HCT116 (cell line): ENCODE results near the gene NCOA6. TPM values are rescaled to one million over a fixed set of nuclear protein-coding genes. Genes with fewer than 3 reads are reported as not detected.

ENCODE experiments used
- ATAC-seq: fragments of 200-7000 bp; cut with Tn5 transposase; 2 replicates; pipeline ENCODE4 v1.9.1; 2020; ENCODE audit warnings: mild to moderate bottlenecking, moderate library complexity
- BruUV-seq: library from RNA; stranded (reverse); fragments of 400-500 nt; replicated peaks from 2 replicates; lab custom pipeline; 2021; lab: Mats Ljungman, UMichigan
- CTCF ChIA-PET: fragments of 300-600 bp; sonication (Branson Sonifier 250); formaldehyde crosslinking; loops from one replicate; lab custom pipeline; 2021; ENCODE audit warnings: antibody characterized with exemption; lab: Charles Lee
- POLR2A ChIA-PET: fragments of 300-600, 350-600 bp; sonication (Branson Sonifier 250); formaldehyde crosslinking; loops from one replicate; lab custom pipeline; 2021; ENCODE audit warnings: antibody characterized with exemption; lab: Charles Lee
- RAD21 ChIA-PET, 2 experiments: fragments of 300-600 bp; sonication (Branson Sonifier 250); formaldehyde crosslinking; loops; one replicate each; lab custom pipeline; 2023; ENCODE audit warnings: low total read pairs in 2 of 2; ENCODE audit not compliant: uncharacterized antibody in 2 of 2, unreplicated experiment in 2 of 2, low non-redundant PET in 1 of 2; lab: Charles Lee
- DNase-seq: peaks from one replicate; pipeline ENCODE4 v3.0.0-alpha.2; 2010; ENCODE audit warnings: low read depth, low spot score
- H2AFZ ChIP-seq: fragments of 200-600 bp; shearing (Covaris generic), sonication (generic); 2 replicates; pipeline ENCODE4 v1.6.1; 2017; ENCODE audit warnings: low read depth, mixed run types, mixed read lengths, antibody characterized with exemption, low read length; ENCODE audit not compliant: poor library complexity, severe bottlenecking
- H3K27ac ChIP-seq: 2 replicates; pipeline ENCODE4 v1.5.1; 2012; ENCODE audit warnings: low read depth, low read length
- H3K27me3 ChIP-seq: fragments of 200-600 bp; sonication (generic); 2 replicates; pipeline ENCODE4 v1.6.1; 2016; ENCODE audit warnings: mixed run types, low read length, mixed read lengths; ENCODE audit not compliant: insufficient read depth
- H3K36me3 ChIP-seq, 2 experiments: fragments of 200-500 bp in 1 of 2; fragments of 200-600 bp in 1 of 2; sonication (Bioruptor generic) in 1 of 2; sonication (generic) in 1 of 2; 2 replicates each; pipeline versions ENCODE4 v1.5.1 to v1.6.1; 2014 to 2016; ENCODE audit warnings: low read length in 2 of 2, inconsistent platforms in 1 of 2, mixed read lengths in 1 of 2, mixed run types in 1 of 2; ENCODE audit not compliant: insufficient read depth in 2 of 2, control insufficient read depth in 1 of 2
- H3K4me1 ChIP-seq, 2 experiments: fragments of 200-600 bp in 1 of 2; sonication (generic) in 1 of 2; 2 replicates each; pipeline versions ENCODE4 v1.5.1 to v1.6.1; 2012 to 2017; ENCODE audit warnings: low read length in 2 of 2, inconsistent platforms in 1 of 2, mild to moderate bottlenecking in 1 of 2, mixed read lengths in 1 of 2, mixed run types in 1 of 2, moderate library complexity in 1 of 2; ENCODE audit not compliant: insufficient read depth in 2 of 2, control insufficient read depth in 1 of 2
- H3K4me2 ChIP-seq: fragments of 200-600 bp; sonication (generic); 2 replicates; pipeline ENCODE4 v1.6.1; 2017; ENCODE audit warnings: mixed run types, low read length, mixed read lengths
- H3K4me3 ChIP-seq, 2 experiments: fragments of 200-600 bp in 1 of 2; sonication (generic) in 1 of 2; replicated peaks in 1 of 2; 2 replicates each; pipeline ENCODE4 v1.5.1; 2011 to 2016; ENCODE audit warnings: low read length in 2 of 2, control low read depth in 1 of 2, low read depth in 1 of 2, mild to moderate bottlenecking in 1 of 2, mixed read lengths in 1 of 2, mixed run types in 1 of 2
- H3K79me2 ChIP-seq: fragments of 200-600 bp; sonication (generic); 2 replicates; pipeline ENCODE4 v1.6.1; 2017; ENCODE audit warnings: mild to moderate bottlenecking, mixed run types, low read length, moderate library complexity, mixed read lengths; ENCODE audit not compliant: insufficient read depth
- H3K9ac ChIP-seq: fragments of 200-600 bp; sonication (generic); 2 replicates; pipeline ENCODE4 v1.6.1; 2016; ENCODE audit warnings: low read length, mixed read lengths
- H3K9me2 ChIP-seq: fragments of 200-600 bp; sonication (generic), shearing (Covaris generic); 2 replicates; pipeline ENCODE4 v1.6.1; 2017; ENCODE audit warnings: mixed run types, mild to moderate bottlenecking, moderate library complexity; ENCODE audit not compliant: insufficient read depth
- H3K9me3 ChIP-seq, 2 experiments: fragments of 200-500 bp in 1 of 2; fragments of 200-600 bp in 1 of 2; sonication (Bioruptor generic) in 1 of 2; sonication (generic) in 1 of 2; 2 replicates each; pipeline ENCODE4 v1.6.1; 2014 to 2017; ENCODE audit warnings: low read length in 2 of 2, mixed read lengths in 2 of 2, inconsistent platforms in 1 of 2, low read depth in 1 of 2, mild to moderate bottlenecking in 1 of 2, mixed run types in 1 of 2, moderate library complexity in 1 of 2; ENCODE audit not compliant: control insufficient read depth in 1 of 2, insufficient read depth in 1 of 2
- H4K20me1 ChIP-seq: fragments of 200-600 bp; sonication (generic), shearing (Covaris generic); 2 replicates; pipeline ENCODE4 v1.6.1; 2017; ENCODE audit warnings: mixed run types, mild to moderate bottlenecking, moderate library complexity; ENCODE audit not compliant: insufficient read depth
- EZH2phosphoT487 ChIP-seq: fragments of 200-600 bp; IDR thresholded peaks from 2 replicates; pipeline ENCODE4 v1.6.1; 2018; ENCODE audit warnings: antibody characterized with exemption, borderline replicate concordance
- RAD21 ChIP-seq: IDR thresholded peaks from 2 replicates; pipeline ENCODE4 v1.6.1; 2012; ENCODE audit warnings: low read depth, mild to moderate bottlenecking
- SIN3A ChIP-seq: IDR thresholded peaks from 2 replicates; pipeline ENCODE4 v1.6.1; 2012; ENCODE audit warnings: low read depth
- YY1 ChIP-seq: IDR thresholded peaks from 2 replicates; pipeline ENCODE4 v1.6.1; 2011; ENCODE audit warnings: low read length, low read depth, moderate library complexity, mild to moderate bottlenecking; ENCODE audit not compliant: insufficient replicate concordance; ENCODE audit errors: extremely low read depth
- ZNF274 ChIP-seq: fragments of 200-500 bp; sonication (Bioruptor generic); IDR thresholded peaks from 2 replicates; pipeline ENCODE4 v1.6.1; 2014; ENCODE audit warnings: mild to moderate bottlenecking, low read depth, low read length, inconsistent platforms
- intact Hi-C: fragments of 100-400 bp; cut with micrococcal nuclease; formaldehyde crosslinking; loops from 2 replicates; pipeline ENCODE4 v1.10.0; 2022
- total RNA-seq: library from RNA; stranded (reverse); gene quantifications from one replicate; pipeline ENCODE4 v1.2.1, GENCODE V29; 2021; ENCODE audit not compliant: unreplicated experiment
- TF ChIP-seq, protein P1 (sequence below), 3 experiments: fragments of 200-600 bp in 1 of 3; sonication (generic) in 1 of 3; IDR thresholded peaks in 2 of 3; conservative IDR thresholded peaks in 1 of 3; 2 replicates each; pipeline ENCODE4 v1.5.1; 2012 to 2017; ENCODE audit warnings: low read depth in 2 of 3, low read length in 2 of 3, antibody characterized with exemption in 1 of 3, borderline replicate concordance in 1 of 3, control low read depth in 1 of 3, mild to moderate bottlenecking in 1 of 3, mixed read lengths in 1 of 3, mixed run types in 1 of 3, moderate library complexity in 1 of 3; ENCODE audit not compliant: insufficient read depth in 1 of 3
- TF ChIP-seq, protein P2 (sequence below): IDR thresholded peaks from 2 replicates; pipeline ENCODE4 v1.6.1; 2012

NCOA6 gene
- total RNA-seq, 1 experiment from 2014 or later: 24.8 TPM

DNA sequence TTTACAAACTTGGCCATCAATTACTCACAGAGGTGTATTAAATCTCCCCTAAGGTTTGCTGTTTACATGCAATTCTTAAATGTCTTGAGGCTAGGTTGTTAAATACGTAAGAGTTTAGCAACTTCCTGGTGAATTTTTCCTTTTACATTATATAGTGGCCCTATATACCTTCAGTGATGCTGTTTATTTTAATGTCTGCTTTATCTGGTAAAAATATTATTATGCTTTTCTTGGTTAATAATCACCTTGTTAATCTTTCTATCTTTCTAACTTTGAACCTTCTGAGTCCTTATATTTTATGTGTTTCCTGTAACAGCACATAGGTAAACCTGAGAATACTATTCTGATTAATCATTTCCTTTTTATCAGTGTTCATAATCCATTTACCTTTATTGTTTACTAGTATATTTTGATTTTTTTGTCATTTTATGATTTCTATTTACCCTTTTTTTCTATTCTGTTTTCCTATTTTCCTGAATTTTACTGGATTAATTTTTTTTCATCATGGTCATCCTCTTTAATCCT, 63.4 kb downstream of the NCOA6 start (continued):
- TF ChIP-seq SIN3A: no peak
- TF ChIP-seq, all 23 proteins: peak for 0

DNA sequence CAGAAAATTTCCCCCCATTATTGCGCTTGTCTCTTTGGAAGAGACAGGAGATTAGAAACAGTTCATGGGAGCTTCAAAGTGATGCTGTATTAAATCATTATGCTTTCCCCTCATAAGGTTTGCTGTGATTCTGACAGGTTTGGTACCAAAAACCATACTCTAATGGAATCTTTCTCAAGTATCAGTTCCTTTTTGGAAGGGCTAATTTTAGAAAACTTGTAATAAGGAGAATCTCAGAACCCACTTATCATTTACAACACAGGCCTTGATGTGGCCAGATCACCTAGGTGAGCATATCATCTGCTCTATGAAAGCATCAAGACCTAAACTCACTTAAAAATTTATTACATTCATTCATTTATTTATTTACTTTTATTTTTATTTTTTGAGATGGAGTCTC, 70.1 kb downstream of the NCOA6 start:
- H3K27ac ChIP-seq: no peak overlapping the region
- BruUV-seq: no TSS peak
- TF ChIP-seq, protein P1, sequence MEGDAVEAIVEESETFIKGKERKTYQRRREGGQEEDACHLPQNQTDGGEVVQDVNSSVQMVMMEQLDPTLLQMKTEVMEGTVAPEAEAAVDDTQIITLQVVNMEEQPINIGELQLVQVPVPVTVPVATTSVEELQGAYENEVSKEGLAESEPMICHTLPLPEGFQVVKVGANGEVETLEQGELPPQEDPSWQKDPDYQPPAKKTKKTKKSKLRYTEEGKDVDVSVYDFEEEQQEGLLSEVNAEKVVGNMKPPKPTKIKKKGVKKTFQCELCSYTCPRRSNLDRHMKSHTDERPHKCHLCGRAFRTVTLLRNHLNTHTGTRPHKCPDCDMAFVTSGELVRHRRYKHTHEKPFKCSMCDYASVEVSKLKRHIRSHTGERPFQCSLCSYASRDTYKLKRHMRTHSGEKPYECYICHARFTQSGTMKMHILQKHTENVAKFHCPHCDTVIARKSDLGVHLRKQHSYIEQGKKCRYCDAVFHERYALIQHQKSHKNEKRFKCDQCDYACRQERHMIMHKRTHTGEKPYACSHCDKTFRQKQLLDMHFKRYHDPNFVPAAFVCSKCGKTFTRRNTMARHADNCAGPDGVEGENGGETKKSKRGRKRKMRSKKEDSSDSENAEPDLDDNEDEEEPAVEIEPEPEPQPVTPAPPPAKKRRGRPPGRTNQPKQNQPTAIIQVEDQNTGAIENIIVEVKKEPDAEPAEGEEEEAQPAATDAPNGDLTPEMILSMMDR (IDR thresholded peaks at IDR 0.05 in 2 of 3, conservative IDR thresholded peaks at IDR 0.05 in 1 of 3; ENCODE audit: borderline replicate concordance in 1 of 3, insufficient read depth in 1 of 3, low read depth in 2 of 3, low read length in 2 of 3): no peak
- TF ChIP-seq ZNF274 (no peak), RAD21 (no peak), EZH2phosphoT487 (no peak), YY1 (no peak)
- TF ChIP-seq, protein P2, sequence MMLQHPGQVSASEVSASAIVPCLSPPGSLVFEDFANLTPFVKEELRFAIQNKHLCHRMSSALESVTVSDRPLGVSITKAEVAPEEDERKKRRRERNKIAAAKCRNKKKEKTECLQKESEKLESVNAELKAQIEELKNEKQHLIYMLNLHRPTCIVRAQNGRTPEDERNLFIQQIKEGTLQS: no peak
- TF ChIP-seq, all 23 proteins: peak for 0
- Histone ChIP-seq H3K36me3 (peaks cover 32 to 34% of the 10 kb centered on the region in 2 experiments), H3K4me2 (no peak overlapping the region), H3K9ac (no peak overlapping the region), H2AFZ (no peak overlapping the region), H4K20me1 (no peaks in the 10 kb centered on the region), H3K4me3 (no peak overlapping the region), H3K9me3 (no peaks in the 10 kb centered on the region), H3K4me1 (no peaks in the 10 kb centered on the region), H3K79me2 (no peaks in the 10 kb centered on the region), H3K9me2 (no peaks in the 10 kb centered on the region), H3K27me3 (no peaks in the 10 kb centered on the region)
- ChIA-PET CTCF (interaction anchor here (0.9 to 1.6 kb wide), 2 partner anchors 14 kb away, joined by 4 read pairs; no protein-coding TSS in a partner anchor), POLR2A (no interaction called here), RAD21 (no interaction called here)
- intact Hi-C loops: no loop called here
- DNase-seq (no peak), ATAC-seq (no peak)
